CD4-positive, alpha-beta T cell treated with Interleukin-17A for 1 hour (primary cell): ENCODE data around the gene SKI.
"Not testable (repeated sequence)": the region's sequence is repeated elsewhere in the genome, so short reads cannot be mapped to it uniquely, and the experiment has no call there.

Source experiments
- DNase-seq: peaks from one replicate; pipeline ENCODE4 v3.0.0-alpha.2; 2020

Gene SKI

DNA sequence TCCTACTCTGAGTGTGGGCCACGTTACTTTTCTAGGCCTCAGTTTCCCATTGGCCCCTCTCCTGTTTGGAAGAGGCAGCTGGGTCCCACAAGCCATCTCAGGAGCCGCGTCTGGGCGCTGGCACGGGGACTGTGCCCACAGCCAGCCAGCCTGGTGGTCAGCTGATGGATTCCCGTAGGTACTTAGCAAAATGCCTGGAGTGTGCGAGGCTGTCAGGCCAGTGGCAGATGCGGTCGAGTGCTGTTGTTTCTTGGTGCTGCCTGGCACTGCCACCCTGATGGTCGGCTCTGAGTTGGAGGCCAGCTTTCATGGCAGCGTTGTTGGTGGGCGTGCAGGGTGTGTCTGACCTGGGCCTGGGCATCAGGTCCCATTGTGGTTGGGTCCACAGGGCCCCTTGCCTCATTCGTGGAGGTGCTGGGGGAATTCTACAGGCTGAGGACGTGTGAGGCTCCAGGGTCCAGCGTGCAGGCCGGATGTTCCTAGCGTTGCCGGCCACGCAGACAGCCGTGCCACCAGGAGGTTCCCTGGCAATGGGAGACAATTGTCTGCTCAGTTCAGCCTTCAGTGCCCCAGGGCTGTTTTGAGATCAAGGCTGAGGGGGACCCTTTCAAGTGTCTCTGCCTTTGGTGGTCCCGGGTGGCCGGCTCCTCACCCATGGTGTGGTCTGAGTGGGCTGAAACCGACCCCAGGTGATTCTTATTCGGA is 20.9 kb downstream of the SKI start:
- no peak for DNase-seq

DNA sequence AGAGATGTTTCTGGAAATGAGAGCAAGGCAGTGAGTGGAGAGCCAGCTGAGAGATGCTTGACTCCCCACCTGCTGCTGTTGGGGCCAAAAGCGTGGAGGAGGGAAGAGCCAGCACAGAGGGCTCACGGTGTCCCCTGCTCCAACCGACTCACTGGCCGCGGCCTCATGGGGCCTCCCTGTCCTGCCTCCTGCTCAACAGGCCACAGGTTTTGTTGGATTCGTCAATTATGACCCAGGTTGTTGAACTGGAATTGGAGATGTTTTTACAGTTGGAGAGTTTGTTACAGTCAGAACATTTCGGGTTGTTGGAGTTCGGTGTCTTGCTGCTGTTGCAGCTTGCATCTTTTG is 21.4 kb downstream of the SKI start:
- no peak for DNase-seq

GRCh38 chr1:2250721-2251281 is 22.7 kb downstream of the SKI start:
- DNase-seq: no peak

DNA sequence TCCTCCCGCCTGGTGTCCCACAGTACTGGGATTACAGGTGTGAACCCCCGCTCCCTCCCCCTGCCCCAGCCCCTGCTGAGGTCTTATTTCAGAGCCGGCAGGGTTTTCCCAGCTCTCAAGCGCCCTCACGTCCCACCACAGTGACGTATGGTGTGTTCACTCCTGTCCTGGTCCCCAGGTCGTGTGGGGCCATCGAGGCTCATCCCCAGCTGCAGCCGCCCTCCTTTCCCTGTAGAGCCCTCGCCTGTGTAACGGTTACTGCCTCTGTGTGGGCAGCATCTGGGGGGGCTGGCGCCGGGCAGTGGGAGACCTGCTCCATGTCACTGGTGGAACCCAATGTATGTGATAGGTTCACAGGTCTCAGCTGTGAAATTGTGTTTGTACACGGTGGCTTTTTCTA is 23.2 kb downstream of the SKI start:
- DNase-seq: no peak

- no peak for DNase-seq
Measured at GRCh38 chr1:2251786-2252185, 23.7 kb downstream of the SKI start.

DNA sequence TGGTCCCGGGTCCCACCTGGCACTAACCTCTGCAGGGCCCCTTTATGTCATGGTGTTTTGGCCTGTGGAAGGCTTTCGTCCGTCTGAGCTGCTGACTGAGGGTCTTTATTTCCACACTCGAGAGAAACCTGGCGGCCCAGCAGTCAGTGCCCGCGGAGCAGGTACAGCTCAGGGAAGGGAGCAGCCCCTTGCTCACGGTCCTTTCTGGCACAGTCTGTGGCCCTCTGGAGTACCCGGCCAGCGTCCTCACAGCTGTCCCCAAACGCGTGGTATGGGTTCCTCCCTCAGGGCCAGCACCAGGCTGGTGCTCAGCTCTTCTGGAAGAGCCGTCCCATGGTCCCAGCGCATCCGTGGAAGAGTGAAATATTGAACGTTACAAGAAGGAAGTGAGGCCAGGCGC is 24.3 kb downstream of the SKI start:
- no peak for DNase-seq

GRCh38 chr1:2253036-2253796 is 25.1 kb downstream of the SKI start:
- no peak for DNase-seq

- DNase-seq: no peak
Measured at GRCh38 chr1:2253797-2254480, 25.8 kb downstream of the SKI start.

DNA sequence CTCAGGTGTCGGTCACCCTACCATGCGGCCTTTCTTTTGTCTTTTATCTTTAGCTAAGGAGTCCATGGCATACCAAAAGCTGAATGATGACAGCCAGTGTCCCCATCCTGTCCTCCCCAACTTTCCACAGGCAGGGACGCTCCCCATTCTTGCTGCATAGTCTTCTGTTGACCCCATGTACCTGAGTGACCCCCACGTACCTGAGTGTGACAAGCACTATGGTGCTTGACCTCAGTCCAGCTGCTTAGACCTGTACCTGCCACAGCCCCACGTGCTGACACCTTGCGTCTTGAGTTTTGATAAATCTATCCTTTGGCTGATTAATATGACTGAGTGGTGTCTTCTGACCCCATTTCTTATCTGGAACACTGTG is 26.9 kb downstream of the SKI start:
- DNase-seq: no peak

- peak; percentile 95 for DNase-seq
Measured at GRCh38 chr1:2255420-2256369, 27.6 kb downstream of the SKI start.

DNA sequence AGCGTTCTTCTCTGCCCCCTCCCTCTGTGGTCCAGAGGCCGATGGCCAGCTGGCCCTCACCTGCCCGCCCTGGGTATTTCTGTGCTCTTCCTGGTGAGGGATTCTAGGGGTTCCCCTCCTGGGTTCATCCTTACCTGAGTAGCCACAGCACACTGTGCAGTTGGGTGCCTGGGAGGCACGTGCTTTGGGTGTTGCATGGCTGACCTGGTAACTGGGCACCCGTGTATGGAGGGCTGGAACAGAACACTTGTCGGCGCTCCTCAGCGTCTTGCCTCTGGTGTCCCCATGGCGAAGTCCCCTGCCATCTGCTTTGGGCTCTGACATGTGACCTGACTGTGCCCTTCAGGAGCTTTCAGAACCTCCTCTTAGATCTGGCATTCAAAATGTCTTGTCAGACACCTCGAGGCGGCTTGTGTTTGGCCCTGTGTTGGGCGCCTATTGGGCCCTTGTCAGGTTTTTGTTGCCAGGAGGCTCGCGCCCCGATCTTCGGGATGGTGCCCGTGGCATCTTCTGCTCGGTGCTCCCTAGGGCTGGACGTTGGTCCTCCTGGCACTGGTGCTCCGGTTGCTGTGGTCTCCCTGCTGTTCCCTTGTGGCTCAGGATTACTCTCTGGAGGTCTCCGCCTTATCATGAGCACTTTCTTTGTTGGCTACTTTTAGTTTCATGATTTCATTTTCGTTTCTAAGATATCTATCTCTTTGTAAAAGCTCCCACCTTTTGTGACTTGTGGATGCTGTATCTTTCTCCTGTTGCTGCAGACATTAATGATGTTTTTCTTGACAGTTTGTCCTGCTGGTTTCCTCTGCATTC is 28.5 kb downstream of the SKI start:
- peak; percentile 37 for DNase-seq

DNA sequence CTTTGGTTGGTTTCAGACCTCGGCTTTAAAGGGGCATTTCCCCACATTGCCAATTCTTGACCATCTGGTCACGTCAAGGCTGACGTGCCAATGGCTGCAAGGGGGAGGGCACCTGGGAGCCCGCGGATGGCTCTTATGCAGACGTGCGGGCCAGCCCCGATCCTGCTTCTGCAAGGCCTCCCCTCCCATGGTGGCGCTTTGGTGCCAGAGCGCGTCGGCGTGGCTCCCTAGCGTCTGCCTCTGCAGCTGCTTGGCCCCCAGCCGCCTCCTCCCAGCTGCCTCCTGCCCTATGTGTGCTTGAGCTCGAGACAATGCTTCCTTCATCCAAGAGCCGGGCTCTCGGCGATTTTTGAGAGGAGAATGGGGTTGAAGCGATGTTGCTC is 29.1 kb downstream of the SKI start:
- no peak for DNase-seq

- peak; percentile 40 for DNase-seq
Measured at GRCh38 chr1:2258122-2258681, 30.1 kb downstream of the SKI start.

- peak; percentile 79 for DNase-seq
Measured at GRCh38 chr1:2258996-2259395, 30.9 kb downstream of the SKI start.

DNA sequence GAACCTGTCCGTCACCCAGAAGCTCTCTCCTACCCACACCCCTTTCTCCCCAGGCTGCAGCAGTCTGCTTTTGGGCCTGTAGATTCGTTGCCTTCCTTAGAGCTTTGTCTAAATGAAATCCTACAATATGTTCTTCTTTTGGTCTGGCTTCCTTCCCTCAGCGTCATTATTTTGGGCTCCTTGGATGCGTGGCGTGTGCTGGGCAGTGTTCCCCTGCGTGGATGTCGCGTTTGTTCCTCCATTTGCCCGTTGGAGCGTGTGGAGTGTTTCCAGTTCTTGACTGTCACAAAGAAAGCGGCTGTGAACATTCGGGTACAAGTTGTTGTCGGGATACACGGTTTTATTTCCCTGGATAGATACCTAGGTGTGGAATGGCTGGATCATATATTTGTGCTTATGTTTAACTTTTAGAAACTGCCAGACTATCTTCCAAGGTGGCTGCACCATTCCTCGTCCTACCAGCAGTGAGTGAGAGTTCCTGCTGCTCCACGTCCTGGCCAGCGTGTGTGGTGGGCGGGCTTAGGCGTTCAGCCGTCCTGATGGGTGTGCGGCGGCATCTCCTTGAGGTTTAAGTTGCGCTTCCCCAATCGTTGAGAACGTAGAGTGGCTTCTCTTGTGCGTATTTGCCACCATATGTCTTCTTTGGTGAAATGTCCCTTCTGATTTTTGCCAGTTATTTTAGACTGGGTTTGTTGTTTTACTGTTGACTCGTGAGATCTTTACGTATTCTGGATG is 31.7 kb downstream of the SKI start:
- no peak for DNase-seq

- not testable (repeated sequence) for DNase-seq
Measured at GRCh38 chr1:2260470-2260869, 32.4 kb downstream of the SKI start.

GRCh38 chr1:2260917-2261316 is 32.8 kb downstream of the SKI start:
- no peak for DNase-seq

DNA sequence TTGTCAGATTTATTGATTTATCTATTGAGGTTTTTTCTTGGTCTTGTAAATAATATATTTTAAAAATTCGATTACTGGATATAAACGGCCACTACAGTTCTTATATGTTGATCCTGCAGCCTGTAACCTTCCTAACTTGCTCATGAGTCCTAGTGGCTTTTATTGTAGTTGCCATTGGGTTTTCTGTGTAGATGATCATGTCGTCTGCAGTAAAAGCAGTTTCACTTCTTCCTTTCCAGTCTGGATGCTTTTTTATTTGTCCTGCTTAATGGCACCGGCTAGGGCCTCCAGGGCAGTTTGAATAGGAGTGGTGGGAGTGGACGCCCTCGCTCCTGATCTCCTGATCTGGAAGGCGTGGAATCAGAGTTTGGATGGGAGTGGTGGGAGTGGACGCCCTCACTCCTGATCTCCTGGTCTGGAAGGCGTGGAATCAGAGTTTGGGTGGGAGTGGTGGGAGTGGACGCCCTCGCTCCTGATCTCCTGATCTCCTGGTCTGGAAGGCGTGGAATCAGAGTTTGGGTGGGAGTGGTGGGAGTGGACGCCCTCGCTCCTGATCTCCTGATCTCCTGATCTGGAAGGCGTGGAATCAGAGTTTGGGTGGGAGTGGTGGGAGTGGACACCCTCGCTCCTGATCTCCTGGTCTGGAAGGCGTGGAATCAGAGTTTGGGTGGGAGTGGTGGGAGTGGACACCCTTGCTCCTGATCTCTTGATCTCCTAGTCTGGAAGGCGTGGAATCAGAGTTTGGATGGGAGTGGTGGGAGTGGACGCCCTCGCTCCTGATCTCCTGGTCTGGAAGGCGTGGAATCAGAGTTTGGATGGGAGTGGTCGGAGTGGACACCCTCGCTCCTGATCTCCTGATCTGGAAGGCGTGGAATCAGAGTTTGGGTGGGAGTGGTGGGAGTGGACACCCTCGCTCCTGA is 33.6 kb downstream of the SKI start:
- not testable (repeated sequence) for DNase-seq

DNA sequence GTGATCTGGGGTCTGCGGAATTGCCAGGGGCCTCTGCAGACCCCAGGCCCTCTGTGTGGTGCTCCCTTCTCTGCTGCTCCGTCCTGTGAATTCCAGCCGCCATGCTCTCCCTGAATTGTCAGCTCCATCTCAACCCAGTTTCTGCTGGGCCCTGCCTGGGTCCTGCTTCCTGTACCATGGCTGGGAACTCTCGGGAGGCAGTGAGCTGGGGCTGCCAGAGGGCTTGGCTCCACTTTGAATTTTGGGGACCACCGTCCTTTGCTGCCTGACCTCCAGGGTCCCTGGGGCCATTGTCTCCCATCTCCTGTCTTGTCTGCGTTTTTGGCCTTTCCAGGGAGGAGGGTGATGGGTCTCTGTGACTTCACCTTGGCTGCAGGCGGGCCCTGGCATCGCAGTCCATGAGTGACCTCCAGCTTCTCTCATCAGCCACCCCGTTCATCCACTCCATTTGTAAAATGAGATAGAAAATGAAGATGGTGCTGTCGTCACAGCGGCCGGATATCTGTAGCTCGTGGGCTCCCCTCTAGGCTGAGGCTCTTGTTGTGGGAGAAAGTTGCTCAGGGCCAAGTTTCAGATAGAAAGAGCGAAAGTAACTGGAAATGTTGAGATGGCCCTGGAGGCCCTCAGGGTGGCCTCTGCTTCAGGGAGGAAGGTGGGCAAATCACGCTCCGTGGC is 38.3 kb downstream of the SKI start:
- no peak for DNase-seq
